Astrocyte (in vitro differentiated cells and primary cell): Measurements from ENCODE around the gene LRG1. TPM values are rescaled to one million over a fixed set of nuclear protein-coding genes. Genes with fewer than 3 reads are reported as not detected.
A peak's percentile ranks its signal among the peaks of the same experiment; 100 is the strongest.
"Not testable (repeated sequence)": the region's sequence is repeated elsewhere in the genome, so short reads cannot be mapped to it uniquely, and the experiment has no call there.

Experiments
- DNase-seq: peaks from one replicate; pipeline ENCODE4 v3.0.0-alpha.2; 2010; ENCODE audit warnings: low read depth
- FAIRE-seq: peaks from 2 replicates; lab custom pipeline; 2011; peaks lifted over from hg19 to GRCh38; lab: Jason Lieb, UNC
- H2AFZ ChIP-seq: 2 replicates; pipeline ENCODE4 v1.6.0; 2012; ENCODE audit warnings: low read depth, low read length, inconsistent platforms
- H3K27ac ChIP-seq: 2 replicates; pipeline ENCODE4 v1.5.1; 2011; ENCODE audit warnings: low read depth, low read length, inconsistent platforms
- H3K27me3 ChIP-seq: 2 replicates; pipeline ENCODE4 v1.6.0; 2011; ENCODE audit warnings: low read length, inconsistent platforms; ENCODE audit not compliant: insufficient read depth
- H3K36me3 ChIP-seq: 2 replicates; pipeline ENCODE4 v1.5.1; 2011; ENCODE audit warnings: low read length, inconsistent platforms; ENCODE audit not compliant: insufficient read depth
- H3K4me1 ChIP-seq: 2 replicates; pipeline ENCODE4 v1.5.1; 2011; ENCODE audit warnings: low read length, inconsistent platforms; ENCODE audit not compliant: insufficient read depth
- H3K4me2 ChIP-seq: 2 replicates; pipeline ENCODE4 v1.6.0; 2012; ENCODE audit warnings: low read length, inconsistent platforms
- H3K4me3 ChIP-seq: 2 replicates; pipeline ENCODE4 v1.5.1; 2011; ENCODE audit warnings: low read depth, mild to moderate bottlenecking, low read length, inconsistent platforms; ENCODE audit not compliant: insufficient read depth
- H3K79me2 ChIP-seq: 2 replicates; pipeline ENCODE4 v1.6.0; 2012; ENCODE audit warnings: mild to moderate bottlenecking, low read length, inconsistent platforms; ENCODE audit not compliant: insufficient read depth
- H3K9ac ChIP-seq: 2 replicates; pipeline ENCODE4 v1.6.0; 2012; ENCODE audit warnings: mild to moderate bottlenecking, low read length, inconsistent platforms
- H3K9me3 ChIP-seq: 2 replicates; pipeline ENCODE4 v1.5.1; 2012; ENCODE audit warnings: low read depth, mild to moderate bottlenecking, low read length, inconsistent platforms; ENCODE audit not compliant: insufficient read depth
- H4K20me1 ChIP-seq: 2 replicates; pipeline ENCODE4 v1.6.0; 2012; ENCODE audit warnings: low read length, inconsistent platforms; ENCODE audit not compliant: insufficient read depth
- H3K27ac Mint-ChIP-seq: one replicate; pipeline ENCODE4 v1.8.0; 2021; ENCODE audit warnings: mild to moderate bottlenecking, mixed read lengths; ENCODE audit not compliant: unreplicated experiment
- H3K27me3 Mint-ChIP-seq: one replicate; pipeline ENCODE4 v1.8.0; 2021; ENCODE audit warnings: low read depth, mixed read lengths; ENCODE audit not compliant: unreplicated experiment
- H3K36me3 Mint-ChIP-seq: one replicate; pipeline ENCODE4 v1.8.0; 2021; ENCODE audit warnings: low read depth, mixed read lengths; ENCODE audit not compliant: unreplicated experiment
- H3K4me1 Mint-ChIP-seq: one replicate; pipeline ENCODE4 v1.8.0; 2021; ENCODE audit warnings: low read depth, mixed read lengths; ENCODE audit not compliant: unreplicated experiment
- H3K4me3 Mint-ChIP-seq: one replicate; pipeline ENCODE4 v1.8.0; 2021; ENCODE audit warnings: mild to moderate bottlenecking, moderate library complexity, mixed read lengths; ENCODE audit not compliant: unreplicated experiment
- H3K9me3 Mint-ChIP-seq: one replicate; pipeline ENCODE4 v1.8.0; 2021; ENCODE audit warnings: mild to moderate bottlenecking, mixed read lengths; ENCODE audit not compliant: unreplicated experiment
- EZH2 ChIP-seq: IDR thresholded peaks from 2 replicates; pipeline ENCODE4 v1.6.1; 2012; ENCODE audit warnings: mild to moderate bottlenecking, low read length, inconsistent platforms; ENCODE audit not compliant: insufficient read depth
- total RNA-seq: library from RNA; stranded (reverse); gene quantifications from 2 replicates; pipeline ENCODE4 v1.2.1, GENCODE V29; 2021
- TF ChIP-seq, protein P1 (sequence below): IDR thresholded peaks from 2 replicates; pipeline ENCODE4 v1.5.1; 2011; ENCODE audit warnings: low read depth, mild to moderate bottlenecking, inconsistent platforms, low read length, moderate library complexity; ENCODE audit not compliant: insufficient read depth

Gene LRG1
- total RNA-seq, 1 donor from 2014 or later = 0.14 TPM

DNA sequence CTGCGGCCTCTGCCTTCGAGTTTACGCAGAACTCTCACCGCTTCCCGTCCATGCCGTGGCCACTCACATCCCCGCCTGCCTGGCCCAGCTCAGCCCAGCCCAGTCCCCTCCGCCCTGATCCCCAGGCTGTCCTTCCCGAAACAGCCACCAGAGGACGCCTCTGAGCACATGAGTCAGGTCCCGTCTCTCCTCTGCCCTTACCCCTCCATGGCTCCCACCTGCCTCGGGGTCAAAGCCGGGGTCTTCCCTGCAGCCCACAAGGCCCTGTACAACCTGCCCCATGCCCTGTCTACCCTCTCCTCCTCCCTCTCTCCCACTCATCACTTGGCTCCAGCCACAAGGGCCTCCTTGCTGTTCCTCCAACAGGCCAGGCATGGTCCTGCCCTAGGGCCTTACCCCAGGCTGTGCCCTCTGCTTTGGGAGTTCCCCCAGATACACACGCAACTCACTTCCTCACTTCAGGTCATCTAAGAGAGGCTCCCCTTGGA lies 27.8 kb upstream of the LRG1 start:
- Histone ChIP-seq H3K27me3 (no peaks in the 10 kb centered on the region), H2AFZ (no peak overlapping the region), H3K79me2 (no peaks in the 10 kb centered on the region), H3K27ac (no peak overlapping the region), H3K4me2 (no peak overlapping the region), H3K4me1 (no peaks in the 10 kb centered on the region), H3K9me3 (no peaks in the 10 kb centered on the region), H3K4me3 (no peak overlapping the region), H3K9ac (no peak overlapping the region), H3K36me3 (no peaks in the 10 kb centered on the region), H4K20me1 (no peaks in the 10 kb centered on the region)
- Mint-ChIP-seq H3K4me3 (no peak overlapping the region), H3K27me3 (no peaks in the 10 kb centered on the region), H3K27ac (no peak overlapping the region), H3K36me3 (peaks cover 2% of the 10 kb centered on the region), H3K4me1 (no peaks in the 10 kb centered on the region), H3K9me3 (no peaks in the 10 kb centered on the region)
- no peak for TF ChIP-seq EZH2
- TF ChIP-seq, protein P1, sequence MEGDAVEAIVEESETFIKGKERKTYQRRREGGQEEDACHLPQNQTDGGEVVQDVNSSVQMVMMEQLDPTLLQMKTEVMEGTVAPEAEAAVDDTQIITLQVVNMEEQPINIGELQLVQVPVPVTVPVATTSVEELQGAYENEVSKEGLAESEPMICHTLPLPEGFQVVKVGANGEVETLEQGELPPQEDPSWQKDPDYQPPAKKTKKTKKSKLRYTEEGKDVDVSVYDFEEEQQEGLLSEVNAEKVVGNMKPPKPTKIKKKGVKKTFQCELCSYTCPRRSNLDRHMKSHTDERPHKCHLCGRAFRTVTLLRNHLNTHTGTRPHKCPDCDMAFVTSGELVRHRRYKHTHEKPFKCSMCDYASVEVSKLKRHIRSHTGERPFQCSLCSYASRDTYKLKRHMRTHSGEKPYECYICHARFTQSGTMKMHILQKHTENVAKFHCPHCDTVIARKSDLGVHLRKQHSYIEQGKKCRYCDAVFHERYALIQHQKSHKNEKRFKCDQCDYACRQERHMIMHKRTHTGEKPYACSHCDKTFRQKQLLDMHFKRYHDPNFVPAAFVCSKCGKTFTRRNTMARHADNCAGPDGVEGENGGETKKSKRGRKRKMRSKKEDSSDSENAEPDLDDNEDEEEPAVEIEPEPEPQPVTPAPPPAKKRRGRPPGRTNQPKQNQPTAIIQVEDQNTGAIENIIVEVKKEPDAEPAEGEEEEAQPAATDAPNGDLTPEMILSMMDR = peak; percentile 61
- DNase-seq = no peak
- no peak for FAIRE-seq

DNA sequence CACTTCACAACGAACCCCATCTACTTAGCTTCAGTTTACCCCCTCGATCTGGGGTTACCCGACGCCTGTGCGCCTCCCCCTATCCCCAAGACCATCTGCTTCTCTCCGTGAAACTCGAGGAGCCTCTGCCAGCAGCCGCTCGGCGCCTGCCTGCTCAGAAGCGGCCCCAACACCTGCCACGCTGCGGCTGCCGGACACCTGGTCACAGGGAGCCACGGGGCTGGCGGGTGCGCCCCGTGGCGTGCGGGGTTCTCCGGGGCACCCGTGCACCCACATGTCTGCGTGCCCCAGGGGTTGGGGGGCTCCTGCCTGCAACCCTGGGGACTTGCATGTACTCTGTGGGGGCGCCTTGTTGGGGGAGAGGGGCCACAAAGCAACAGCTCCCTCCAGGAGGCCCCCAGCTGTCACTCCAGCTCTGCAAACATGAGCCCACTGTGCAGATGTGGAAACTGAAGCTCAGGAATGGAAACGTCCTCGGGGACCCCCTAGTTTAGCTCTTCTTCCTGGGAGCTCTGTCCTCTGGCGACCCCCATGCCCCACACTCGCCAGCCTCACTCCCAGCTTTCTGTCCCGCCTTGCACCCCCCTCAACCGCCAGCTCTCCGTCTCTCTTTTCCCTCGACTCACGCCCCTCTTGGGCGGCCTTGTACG lies 26.7 kb upstream of the LRG1 start:
- no peaks in the 10 kb centered on the region for H3K9me3 Mint-ChIP-seq
- H3K27ac Mint-ChIP-seq = no peak overlapping the region
- Histone ChIP-seq H3K27ac (no peak overlapping the region), H3K36me3 (no peaks in the 10 kb centered on the region), H4K20me1 (no peaks in the 10 kb centered on the region), H3K4me1 (no peaks in the 10 kb centered on the region), H3K4me3 (no peak overlapping the region), H3K9ac (no peak overlapping the region), H3K79me2 (no peaks in the 10 kb centered on the region), H3K27me3 (no peaks in the 10 kb centered on the region), H3K9me3 (no peaks in the 10 kb centered on the region), H2AFZ (no peak overlapping the region), H3K4me2 (no peak overlapping the region)
- H3K4me1 Mint-ChIP-seq = no peaks in the 10 kb centered on the region
- DNase-seq = no peak
- TF ChIP-seq, protein P1 = no peak
- TF ChIP-seq EZH2 = no peak
- H3K27me3 Mint-ChIP-seq = no peaks in the 10 kb centered on the region
- H3K36me3 Mint-ChIP-seq = peaks cover 2% of the 10 kb centered on the region
- no peak overlapping the region for H3K4me3 Mint-ChIP-seq
- FAIRE-seq = no peak

- H4K20me1 ChIP-seq, H2AFZ ChIP-seq, H3K79me2 ChIP-seq, H3K9me3 ChIP-seq, H3K27ac Mint-ChIP-seq, H3K27me3 ChIP-seq, H3K36me3 ChIP-seq, FAIRE-seq, H3K4me3 ChIP-seq, H3K36me3 Mint-ChIP-seq, H3K4me1 ChIP-seq, H3K4me1 Mint-ChIP-seq, H3K4me3 Mint-ChIP-seq, H3K27me3 Mint-ChIP-seq, DNase-seq, H3K27ac ChIP-seq, H3K4me2 ChIP-seq, H3K9ac ChIP-seq, H3K9me3 Mint-ChIP-seq: not testable (repeated sequence)
Observed at GRCh38 chr19:4563562-4563961, 23.7 kb upstream of the LRG1 start.

GRCh38 chr19:4562085-4562484 lies 22.2 kb upstream of the LRG1 start:
- not testable (repeated sequence) for H3K79me2 ChIP-seq, H3K4me3 Mint-ChIP-seq, H2AFZ ChIP-seq, H3K4me1 ChIP-seq, H3K27ac ChIP-seq, H3K9me3 Mint-ChIP-seq, FAIRE-seq, H3K4me3 ChIP-seq, H3K4me2 ChIP-seq, H3K36me3 ChIP-seq, H3K27ac Mint-ChIP-seq, H3K9ac ChIP-seq, H3K9me3 ChIP-seq, H3K27me3 Mint-ChIP-seq, H3K4me1 Mint-ChIP-seq, H3K27me3 ChIP-seq, H3K36me3 Mint-ChIP-seq, DNase-seq, H4K20me1 ChIP-seq
